Measurements from ENCODE around the gene LIPT1.
A peak's percentile ranks its signal among the peaks of the same experiment; 100 is the strongest.

LIPT1 gene

DNA sequence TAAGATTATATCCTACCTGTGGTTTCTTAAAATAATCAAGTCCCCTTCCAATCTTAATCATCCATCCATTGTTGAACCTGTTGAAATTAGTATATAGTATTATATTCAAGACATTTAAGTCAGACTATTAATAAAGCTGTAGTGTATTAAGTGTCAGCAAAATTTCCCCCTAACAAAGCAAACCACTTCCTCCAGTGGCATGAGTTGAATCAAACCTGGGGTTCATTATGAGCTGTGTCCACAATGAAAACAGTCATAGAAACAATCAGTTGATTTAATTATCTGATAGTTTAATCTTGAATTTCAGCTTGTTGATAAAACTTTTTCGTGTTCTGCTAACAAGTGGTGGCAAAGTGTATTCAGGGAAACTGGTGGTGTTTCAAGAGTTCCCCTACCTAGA lies 14.8 kb downstream of the LIPT1 start:
- POLR2A ChIA-PET (ENCODE audit: low non-redundant PET) = no interaction called here
- CTCF ChIA-PET = interaction anchor here (0.6 to 2.6 kb wide), 2 partner anchors 14 to 149 kb away, joined by 3 to 11 read pairs; partner anchors contain the start of genes LIPT1 and TSGA10
- TF ChIP-seq, protein P1, sequence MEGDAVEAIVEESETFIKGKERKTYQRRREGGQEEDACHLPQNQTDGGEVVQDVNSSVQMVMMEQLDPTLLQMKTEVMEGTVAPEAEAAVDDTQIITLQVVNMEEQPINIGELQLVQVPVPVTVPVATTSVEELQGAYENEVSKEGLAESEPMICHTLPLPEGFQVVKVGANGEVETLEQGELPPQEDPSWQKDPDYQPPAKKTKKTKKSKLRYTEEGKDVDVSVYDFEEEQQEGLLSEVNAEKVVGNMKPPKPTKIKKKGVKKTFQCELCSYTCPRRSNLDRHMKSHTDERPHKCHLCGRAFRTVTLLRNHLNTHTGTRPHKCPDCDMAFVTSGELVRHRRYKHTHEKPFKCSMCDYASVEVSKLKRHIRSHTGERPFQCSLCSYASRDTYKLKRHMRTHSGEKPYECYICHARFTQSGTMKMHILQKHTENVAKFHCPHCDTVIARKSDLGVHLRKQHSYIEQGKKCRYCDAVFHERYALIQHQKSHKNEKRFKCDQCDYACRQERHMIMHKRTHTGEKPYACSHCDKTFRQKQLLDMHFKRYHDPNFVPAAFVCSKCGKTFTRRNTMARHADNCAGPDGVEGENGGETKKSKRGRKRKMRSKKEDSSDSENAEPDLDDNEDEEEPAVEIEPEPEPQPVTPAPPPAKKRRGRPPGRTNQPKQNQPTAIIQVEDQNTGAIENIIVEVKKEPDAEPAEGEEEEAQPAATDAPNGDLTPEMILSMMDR (conservative IDR thresholded peaks at IDR 0.05; ENCODE audit: low read depth) = no peak
- no peak for DNase-seq (ENCODE audit: low spot score)
- no peak overlapping the region for H3K27ac ChIP-seq

DNA sequence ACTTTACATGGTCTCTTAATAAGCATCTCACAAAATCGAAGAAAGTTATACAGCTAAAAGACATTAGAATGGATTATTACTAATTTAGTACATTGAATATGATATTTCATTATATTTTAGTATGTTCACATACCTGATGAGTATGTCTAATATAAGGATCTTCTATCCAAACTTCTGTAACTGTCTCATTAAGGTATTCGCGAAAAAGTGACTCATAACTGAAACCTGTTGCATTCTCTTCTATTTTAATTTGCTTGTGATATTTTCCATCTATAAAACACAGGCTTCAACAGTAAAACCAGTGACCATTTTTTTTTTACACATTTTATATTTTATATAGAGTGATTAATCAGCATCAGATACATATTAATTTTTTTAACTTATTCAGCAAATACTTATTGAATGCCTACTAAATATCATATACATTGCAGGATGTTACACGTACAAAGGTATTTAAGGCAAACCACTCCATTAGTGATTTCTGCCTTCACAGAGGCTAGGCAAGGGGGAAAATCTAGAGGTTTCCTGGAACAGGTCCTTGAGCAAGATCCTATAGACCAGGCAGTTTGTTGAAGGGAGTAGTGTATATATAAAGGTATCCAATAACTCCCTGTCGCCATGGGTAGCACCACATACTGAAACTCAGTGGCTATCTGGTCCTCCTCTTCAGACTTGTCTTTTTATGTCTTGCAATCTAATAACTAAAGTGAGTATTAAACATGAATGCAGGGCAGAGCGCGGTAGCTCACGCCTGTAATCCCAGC lies 16.8 kb downstream of the LIPT1 start:
- H3K27ac ChIP-seq = no peak overlapping the region
- DNase-seq (ENCODE audit: low spot score) = no peak
- TF ChIP-seq, protein P1 (conservative IDR thresholded peaks at IDR 0.05; ENCODE audit: low read depth) = no peak
- ChIA-PET CTCF (no interaction called here), POLR2A (ENCODE audit: low non-redundant PET) (no interaction called here)

- TF ChIP-seq, protein P1 (conservative IDR thresholded peaks at IDR 0.05; ENCODE audit: low read depth) = no peak
- H3K27ac ChIP-seq = peak within 1 kb of the TSS; percentile 86
- ChIA-PET CTCF (interaction anchor here (0.6 kb wide), 1 partner anchor 524 kb away, joined by 3 read pairs; no protein-coding TSS in a partner anchor), POLR2A (ENCODE audit: low non-redundant PET) (interaction anchor here (0.6 to 1.3 kb wide), 2 partner anchors 31 to 155 kb away, joined by 3 read pairs; no protein-coding TSS in a partner anchor)
- DNase-seq (ENCODE audit: low spot score) = peak; percentile 86
These were observed 26.2 kb downstream of the LIPT1 start, which contains the start of the genes MITD1 and MRPL30 for GRCh38 chr2:99180755-99181623. Gene MITD1, minus strand, starts transcription at chr2:99181058. Its CDS starts 77 bp downstream, at chr2:99180981. Gene MRPL30, plus strand, starts transcription at chr2:99181184. Its CDS starts 5,020 bp downstream, at chr2:99186204.

DNA sequence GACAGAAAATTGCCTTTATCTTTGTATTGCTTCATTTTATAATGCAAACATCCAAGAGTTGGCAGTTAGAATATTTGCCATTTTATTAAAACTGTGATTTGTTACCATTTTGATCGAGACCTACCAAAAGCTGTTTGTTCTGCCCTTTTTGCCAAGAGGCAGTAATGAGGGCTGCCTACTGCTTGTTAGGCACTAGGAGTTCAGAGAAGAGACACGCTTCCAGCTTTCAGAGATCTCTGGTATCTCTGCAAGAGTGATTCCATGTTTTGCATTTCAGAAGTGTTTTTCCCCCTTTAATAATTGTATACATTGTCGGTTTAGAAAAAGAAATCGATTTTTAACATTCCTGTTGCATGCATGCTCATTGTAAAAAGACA lies 26.8 kb downstream of the LIPT1 start:
- POLR2A ChIA-PET (ENCODE audit: low non-redundant PET) = no interaction called here
- CTCF ChIA-PET = no interaction called here

GRCh38 chr2:99183025-99183424 lies 28.3 kb downstream of the LIPT1 start:
- H3K27ac ChIP-seq = no peak overlapping the region
- ChIA-PET POLR2A (ENCODE audit: low non-redundant PET) (no interaction called here), CTCF (no interaction called here)
- TF ChIP-seq, protein P1 (conservative IDR thresholded peaks at IDR 0.05; ENCODE audit: low read depth) = no peak
- no peak for DNase-seq (ENCODE audit: low spot score)

More for the DNA sequence above, 26.8 kb downstream of the LIPT1 start:
- TF ChIP-seq, protein P1 (conservative IDR thresholded peaks at IDR 0.05; ENCODE audit: low read depth) = no peak
- peak overlapping the region; percentile 86 for H3K27ac ChIP-seq
- no peak for DNase-seq (ENCODE audit: low spot score)

GRCh38 chr2:99184811-99185210 lies 30.0 kb downstream of the LIPT1 start:
- no peak for DNase-seq (ENCODE audit: low spot score)
- POLR2A ChIA-PET (ENCODE audit: low non-redundant PET) = no interaction called here
- H3K27ac ChIP-seq = no peak overlapping the region
- CTCF ChIA-PET = interaction anchor here (0.7 kb wide), 1 partner anchor 152 kb away, joined by 3 read pairs; no protein-coding TSS in a partner anchor
- TF ChIP-seq, protein P1 (conservative IDR thresholded peaks at IDR 0.05; ENCODE audit: low read depth) = no peak

All from RWPE1 (cell line).